Loucy (cell line): ENCODE measurements around the gene SPP1.

Experiments used
- H2AFZ ChIP-seq: fragments of 200-600 bp; sonication (generic); 2 replicates; pipeline ENCODE4 v1.6.0; 2016; ENCODE audit warnings: antibody characterized with exemption, mild to moderate bottlenecking, low read length, moderate library complexity
- H3F3A ChIP-seq: fragments of 200-600 bp; 2 replicates; pipeline ENCODE4 v1.6.0; 2016; ENCODE audit warnings: antibody characterized with exemption, low read depth, mild to moderate bottlenecking
- H3K27me3 ChIP-seq: fragments of 200-600 bp; sonication (generic); 2 replicates; pipeline ENCODE4 v1.6.1; 2014; ENCODE audit warnings: low read length, mild to moderate bottlenecking; ENCODE audit not compliant: insufficient read depth, poor library complexity, severe bottlenecking
- H3K36me3 ChIP-seq: fragments of 200-600 bp; sonication (generic); 2 replicates; pipeline ENCODE4 v1.6.1; 2016; ENCODE audit warnings: low read length; ENCODE audit not compliant: insufficient read depth
- H3K4me1 ChIP-seq: fragments of 200-600 bp; sonication (generic); 2 replicates; pipeline ENCODE4 v1.5.1; 2014; ENCODE audit warnings: low read length, mild to moderate bottlenecking; ENCODE audit not compliant: insufficient read depth, poor library complexity, severe bottlenecking
- H3K4me2 ChIP-seq: fragments of 200-600 bp; sonication (generic); 2 replicates; pipeline ENCODE4 v1.6.0; 2014; ENCODE audit warnings: antibody characterized with exemption, low read length, low read depth, mild to moderate bottlenecking; ENCODE audit not compliant: poor library complexity, severe bottlenecking
- H3K4me3 ChIP-seq: fragments of 200-600 bp; sonication (generic); 2 replicates; pipeline ENCODE4 v1.5.1; 2014; ENCODE audit warnings: low read length, mild to moderate bottlenecking, mixed read lengths; ENCODE audit not compliant: poor library complexity, severe bottlenecking
- H3K79me2 ChIP-seq: fragments of 200-600 bp; sonication (generic); 2 replicates; pipeline ENCODE4 v1.6.1; 2014; ENCODE audit warnings: low read length; ENCODE audit not compliant: insufficient read depth
- H3K9ac ChIP-seq: fragments of 200-600 bp; sonication (generic); 2 replicates; pipeline ENCODE4 v1.6.0; 2014; ENCODE audit warnings: mild to moderate bottlenecking, low read depth, low read length, moderate library complexity; ENCODE audit not compliant: poor library complexity, severe bottlenecking
- H3K9me2 ChIP-seq: fragments of 200-600 bp; sonication (generic); replicated peaks from 2 replicates; pipeline ENCODE4 v1.6.1; 2016; ENCODE audit warnings: low read depth, low read length, mixed read lengths
- H3K9me3 ChIP-seq: fragments of 200-600 bp; sonication (generic); 2 replicates; pipeline ENCODE4 v1.6.1; 2014; ENCODE audit warnings: mild to moderate bottlenecking, antibody characterized with exemption, low read length, low read depth; ENCODE audit not compliant: insufficient read depth
- H4K20me1 ChIP-seq: fragments of 200-600 bp; sonication (generic); 2 replicates; pipeline ENCODE4 v1.6.0; 2014; ENCODE audit warnings: antibody characterized with exemption, low read length, mild to moderate bottlenecking; ENCODE audit not compliant: insufficient read depth, poor library complexity, severe bottlenecking
- EZH2phosphoT487 ChIP-seq: fragments of 200-600 bp; IDR thresholded peaks from 2 replicates; pipeline ENCODE4 v1.6.1; 2018; ENCODE audit warnings: antibody characterized with exemption, mild to moderate bottlenecking, moderate library complexity, borderline replicate concordance
- TF ChIP-seq, protein P1 (sequence below): fragments of 200-600 bp; sonication (generic); conservative IDR thresholded peaks from 2 replicates; pipeline ENCODE4 v1.5.1; 2014; ENCODE audit warnings: mild to moderate bottlenecking, antibody characterized with exemption, low read length

Gene SPP1

DNA sequence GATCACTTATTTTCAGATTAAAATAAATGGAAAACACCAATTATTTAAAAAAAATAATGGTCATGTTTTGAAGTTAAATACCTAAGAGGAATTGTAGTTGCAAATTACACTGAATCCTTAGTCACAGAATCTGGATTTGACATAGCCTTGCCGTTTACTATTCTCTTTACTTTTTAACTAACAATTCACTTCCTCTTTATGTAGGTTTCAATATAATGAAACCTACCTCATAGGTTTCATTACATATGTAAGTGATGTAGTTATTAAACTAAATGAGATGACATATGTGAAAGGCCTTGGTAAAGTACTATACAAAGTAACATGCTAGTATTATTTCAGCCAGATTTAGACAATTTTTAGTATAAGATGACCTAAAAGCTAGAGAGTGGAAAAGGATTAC lies 6.5 kb downstream of the SPP1 start:
- no peak overlapping the region for H3K9ac ChIP-seq
- no peaks in the 10 kb centered on the region for H3K79me2 ChIP-seq
- H3F3A ChIP-seq, result no peaks in the 10 kb centered on the region
- no peaks in the 10 kb centered on the region for H3K27me3 ChIP-seq
- H3K4me2 ChIP-seq, result no peak overlapping the region
- H3K9me3 ChIP-seq, result no peaks in the 10 kb centered on the region
- H3K4me3 ChIP-seq, result no peak overlapping the region
- TF ChIP-seq, protein P1, sequence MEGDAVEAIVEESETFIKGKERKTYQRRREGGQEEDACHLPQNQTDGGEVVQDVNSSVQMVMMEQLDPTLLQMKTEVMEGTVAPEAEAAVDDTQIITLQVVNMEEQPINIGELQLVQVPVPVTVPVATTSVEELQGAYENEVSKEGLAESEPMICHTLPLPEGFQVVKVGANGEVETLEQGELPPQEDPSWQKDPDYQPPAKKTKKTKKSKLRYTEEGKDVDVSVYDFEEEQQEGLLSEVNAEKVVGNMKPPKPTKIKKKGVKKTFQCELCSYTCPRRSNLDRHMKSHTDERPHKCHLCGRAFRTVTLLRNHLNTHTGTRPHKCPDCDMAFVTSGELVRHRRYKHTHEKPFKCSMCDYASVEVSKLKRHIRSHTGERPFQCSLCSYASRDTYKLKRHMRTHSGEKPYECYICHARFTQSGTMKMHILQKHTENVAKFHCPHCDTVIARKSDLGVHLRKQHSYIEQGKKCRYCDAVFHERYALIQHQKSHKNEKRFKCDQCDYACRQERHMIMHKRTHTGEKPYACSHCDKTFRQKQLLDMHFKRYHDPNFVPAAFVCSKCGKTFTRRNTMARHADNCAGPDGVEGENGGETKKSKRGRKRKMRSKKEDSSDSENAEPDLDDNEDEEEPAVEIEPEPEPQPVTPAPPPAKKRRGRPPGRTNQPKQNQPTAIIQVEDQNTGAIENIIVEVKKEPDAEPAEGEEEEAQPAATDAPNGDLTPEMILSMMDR, result no peak
- TF ChIP-seq EZH2phosphoT487, result no peak
- H3K36me3 ChIP-seq, result no peaks in the 10 kb centered on the region
- H3K9me2 ChIP-seq, result no peaks in the 10 kb centered on the region
- no peaks in the 10 kb centered on the region for H4K20me1 ChIP-seq
- H2AFZ ChIP-seq, result no peak overlapping the region
- H3K4me1 ChIP-seq, result no peaks in the 10 kb centered on the region

DNA sequence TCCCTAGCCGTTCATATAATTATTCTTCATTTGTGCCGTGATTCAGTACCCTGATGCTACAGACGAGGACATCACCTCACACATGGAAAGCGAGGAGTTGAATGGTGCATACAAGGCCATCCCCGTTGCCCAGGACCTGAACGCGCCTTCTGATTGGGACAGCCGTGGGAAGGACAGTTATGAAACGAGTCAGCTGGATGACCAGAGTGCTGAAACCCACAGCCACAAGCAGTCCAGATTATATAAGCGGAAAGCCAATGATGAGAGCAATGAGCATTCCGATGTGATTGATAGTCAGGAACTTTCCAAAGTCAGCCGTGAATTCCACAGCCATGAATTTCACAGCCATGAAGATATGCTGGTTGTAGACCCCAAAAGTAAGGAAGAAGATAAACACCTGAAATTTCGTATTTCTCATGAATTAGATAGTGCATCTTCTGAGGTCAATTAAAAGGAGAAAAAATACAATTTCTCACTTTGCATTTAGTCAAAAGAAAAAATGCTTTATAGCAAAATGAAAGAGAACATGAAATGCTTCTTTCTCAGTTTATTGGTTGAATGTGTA lies 7.0 kb downstream of the SPP1 start:
- Histone ChIP-seq H4K20me1 (no peaks in the 10 kb centered on the region), H3K27me3 (no peaks in the 10 kb centered on the region), H3K4me1 (no peaks in the 10 kb centered on the region), H3K9ac (no peak overlapping the region), H3K36me3 (no peaks in the 10 kb centered on the region), H3K4me2 (no peak overlapping the region), H2AFZ (no peak overlapping the region), H3K9me3 (no peaks in the 10 kb centered on the region), H3K9me2 (no peaks in the 10 kb centered on the region), H3K4me3 (no peak overlapping the region), H3K79me2 (no peaks in the 10 kb centered on the region), H3F3A (no peaks in the 10 kb centered on the region)
- TF ChIP-seq EZH2phosphoT487, result no peak
- TF ChIP-seq, protein P1, result no peak

DNA sequence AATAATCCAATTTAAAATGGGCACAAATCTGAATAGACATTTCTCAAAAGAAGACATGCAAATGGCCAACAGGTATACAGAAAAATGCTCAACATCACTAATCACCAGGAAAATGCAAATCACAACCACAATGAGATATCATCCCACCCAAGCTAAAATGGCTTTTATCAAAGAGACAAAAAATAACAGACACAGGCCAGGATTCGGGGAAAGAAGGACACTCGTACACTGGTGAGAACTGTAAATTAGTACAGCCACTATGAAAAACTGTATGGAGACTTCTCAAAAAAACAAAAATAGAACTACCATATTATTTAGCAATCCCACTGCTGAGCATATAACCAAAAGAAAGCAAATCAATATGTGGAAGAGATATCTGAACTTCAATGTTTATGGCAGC lies 8.5 kb downstream of the SPP1 start:
- Histone ChIP-seq H3K4me1 (no peaks in the 10 kb centered on the region), H3K9me2 (no peaks in the 10 kb centered on the region), H2AFZ (no peak overlapping the region), H3K4me3 (no peak overlapping the region), H3F3A (no peaks in the 10 kb centered on the region), H3K79me2 (no peaks in the 10 kb centered on the region), H3K9ac (no peak overlapping the region), H3K4me2 (no peak overlapping the region), H3K36me3 (no peaks in the 10 kb centered on the region), H4K20me1 (no peaks in the 10 kb centered on the region), H3K9me3 (no peaks in the 10 kb centered on the region), H3K27me3 (no peaks in the 10 kb centered on the region)
- TF ChIP-seq, protein P1, result no peak
- TF ChIP-seq EZH2phosphoT487, result no peak
